HEK293T (cell line): ENCODE measurements around the gene SCAMP4.

Source experiments
- CTCF ChIA-PET: fragments of 350-600 bp; formaldehyde crosslinking; extraction: SDS; loops from one replicate; lab custom pipeline; 2021; ENCODE audit warnings: antibody characterized with exemption, inconsistent platforms; lab: Yijun Ruan, JAX
- POLR2A ChIA-PET: fragments of 350-600 bp; formaldehyde crosslinking; extraction: SDS; loops from one replicate; lab custom pipeline; 2020; ENCODE audit warnings: antibody characterized with exemption, inconsistent platforms; lab: Yijun Ruan, JAX
- DNase-seq: peaks from one replicate; pipeline ENCODE4 v3.0.0; 2012; ENCODE audit warnings: mixed read lengths; ENCODE audit errors: extremely low spot score
- ARNT ChIP-seq: fragments of 450-650 bp; IDR thresholded peaks from 2 replicates; pipeline ENCODE4 v1.6.1; 2017; ENCODE audit warnings: mild to moderate bottlenecking
- BHLHE40 ChIP-seq: fragments of 450-650 bp; IDR thresholded peaks from 2 replicates; pipeline ENCODE4 v1.6.1; 2016; ENCODE audit warnings: mild to moderate bottlenecking, moderate library complexity, borderline replicate concordance
- CTBP1 ChIP-seq: fragments of 450-650 bp; IDR thresholded peaks from 2 replicates; pipeline ENCODE4 v1.6.1; 2016; ENCODE audit warnings: borderline replicate concordance
- ELF4 ChIP-seq: fragments of 450-650 bp; IDR thresholded peaks from 2 replicates; pipeline ENCODE4 v1.6.1; 2017; ENCODE audit warnings: antibody characterized with exemption
- FOXA1 ChIP-seq: fragments of 450-650 bp; IDR thresholded peaks from 2 replicates; pipeline ENCODE4 v1.6.1; 2016; ENCODE audit warnings: mild to moderate bottlenecking
- FOXK2 ChIP-seq: fragments of 450-650 bp; IDR thresholded peaks from 2 replicates; pipeline ENCODE4 v1.6.1; 2016; ENCODE audit warnings: mild to moderate bottlenecking
- FOXM1 ChIP-seq: fragments of 450-650 bp; IDR thresholded peaks from 2 replicates; pipeline ENCODE4 v1.6.1; 2017; ENCODE audit warnings: mild to moderate bottlenecking, borderline replicate concordance
- HDGF ChIP-seq: fragments of 450-650 bp; IDR thresholded peaks from 2 replicates; pipeline ENCODE4 v1.6.1; 2017; ENCODE audit warnings: antibody characterized with exemption, borderline replicate concordance
- L3MBTL2 ChIP-seq: fragments of 450-650 bp; conservative IDR thresholded peaks from 2 replicates; pipeline ENCODE4 v1.6.1; 2016; ENCODE audit warnings: mild to moderate bottlenecking
- LEF1 ChIP-seq: fragments of 450-650 bp; IDR thresholded peaks from 2 replicates; pipeline ENCODE4 v1.6.1; 2017; ENCODE audit warnings: mild to moderate bottlenecking, borderline replicate concordance
- NFRKB ChIP-seq: fragments of 450-650 bp; IDR thresholded peaks from 2 replicates; pipeline ENCODE4 v1.6.1; 2016; ENCODE audit warnings: mild to moderate bottlenecking, moderate library complexity
- SP1 ChIP-seq: fragments of 450-650 bp; IDR thresholded peaks from 2 replicates; pipeline ENCODE4 v1.6.1; 2017
- SUZ12 ChIP-seq: fragments of 450-650 bp; IDR thresholded peaks from 2 replicates; pipeline ENCODE4 v1.6.1; 2016; ENCODE audit warnings: mild to moderate bottlenecking
- TARDBP ChIP-seq: fragments of 450-650 bp; IDR thresholded peaks from 2 replicates; pipeline ENCODE4 v1.6.1; 2016
- ZNF384 ChIP-seq: fragments of 450-650 bp; IDR thresholded peaks from 2 replicates; pipeline ENCODE4 v1.6.1; 2016
- TF ChIP-seq, protein P1 (sequence below): fragments of 450-650 bp; IDR thresholded peaks from 2 replicates; pipeline ENCODE4 v1.6.1; 2016

SCAMP4 gene

GRCh38 chr19:1909761-1910080 is 4.5 kb downstream of the SCAMP4 start:
- POLR2A ChIA-PET: no interaction called here
- no peak for DNase-seq
- CTCF ChIA-PET: interaction anchor here (1.7 kb wide), 1 partner anchor 12 kb away, joined by 5 read pairs; no protein-coding TSS in a partner anchor
- TF ChIP-seq, protein P1, sequence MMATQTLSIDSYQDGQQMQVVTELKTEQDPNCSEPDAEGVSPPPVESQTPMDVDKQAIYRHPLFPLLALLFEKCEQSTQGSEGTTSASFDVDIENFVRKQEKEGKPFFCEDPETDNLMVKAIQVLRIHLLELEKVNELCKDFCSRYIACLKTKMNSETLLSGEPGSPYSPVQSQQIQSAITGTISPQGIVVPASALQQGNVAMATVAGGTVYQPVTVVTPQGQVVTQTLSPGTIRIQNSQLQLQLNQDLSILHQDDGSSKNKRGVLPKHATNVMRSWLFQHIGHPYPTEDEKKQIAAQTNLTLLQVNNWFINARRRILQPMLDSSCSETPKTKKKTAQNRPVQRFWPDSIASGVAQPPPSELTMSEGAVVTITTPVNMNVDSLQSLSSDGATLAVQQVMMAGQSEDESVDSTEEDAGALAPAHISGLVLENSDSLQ: no peak
- TF ChIP-seq LEF1 (no peak), TARDBP (no peak), CTBP1 (no peak), SUZ12 (no peak), ZNF384 (no peak), SP1 (no peak), FOXA1 (no peak), FOXK2 (no peak), NFRKB (no peak), FOXM1 (no peak), ARNT (no peak), BHLHE40 (no peak), ELF4 (no peak), L3MBTL2 (no peak), HDGF (no peak)

DNA sequence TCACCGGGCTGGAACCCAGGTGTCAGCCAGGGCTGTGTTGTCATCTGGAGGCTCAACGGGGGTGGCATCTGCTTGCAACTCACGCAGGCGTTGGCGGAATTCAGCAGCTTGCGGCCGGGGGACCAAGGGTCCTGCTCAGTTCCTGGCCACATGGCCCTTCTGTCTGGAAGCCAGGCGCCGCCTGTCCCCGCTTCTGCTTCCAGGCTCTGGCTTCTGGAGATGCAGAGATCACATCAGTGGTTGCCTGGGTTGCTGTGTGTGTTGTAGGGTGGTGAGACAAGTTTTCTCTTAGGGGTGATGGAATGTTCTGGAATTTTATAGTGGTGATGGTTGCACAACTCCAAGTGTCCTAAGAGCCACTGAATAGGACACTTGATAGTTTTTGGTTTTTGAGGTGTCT is 5.0 kb downstream of the SCAMP4 start:
- POLR2A ChIA-PET: no interaction called here
- TF ChIP-seq ELF4 (no peak), FOXA1 (no peak), ZNF384 (no peak), FOXM1 (no peak), HDGF (no peak), LEF1 (no peak), TARDBP (no peak), CTBP1 (no peak), NFRKB (no peak), L3MBTL2 (no peak), FOXK2 (no peak), ARNT (no peak), SUZ12 (no peak), SP1 (no peak), BHLHE40 (no peak)
- TF ChIP-seq, protein P1: no peak
- CTCF ChIA-PET: interaction anchor here (0.7 to 1.7 kb wide), 2 partner anchors 13 to 67 kb away, joined by 5 read pairs; no protein-coding TSS in a partner anchor

DNA sequence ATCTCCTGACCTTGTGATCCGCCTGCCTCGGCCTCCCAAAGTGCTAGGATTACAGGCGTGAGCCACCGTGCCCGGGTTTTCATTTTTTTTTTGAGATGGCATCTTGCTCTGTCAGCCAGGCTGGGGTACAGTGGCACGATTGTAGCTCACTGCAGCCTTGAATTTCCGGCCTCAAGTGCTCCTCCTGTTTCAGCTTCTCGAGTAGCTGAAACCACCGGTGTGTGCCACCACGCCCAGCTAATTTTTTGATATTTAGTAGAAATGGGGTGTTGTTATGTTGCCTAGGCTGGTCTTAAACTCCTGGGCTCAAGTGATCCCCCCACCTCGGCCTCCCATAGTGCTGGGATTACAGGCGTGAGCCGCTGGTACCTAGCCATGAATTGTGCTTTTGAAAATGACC is 5.9 kb downstream of the SCAMP4 start:
- POLR2A ChIA-PET: interaction anchor here (1.4 kb wide), 1 partner anchor 14 kb away, joined by 3 read pairs; no protein-coding TSS in a partner anchor

More for the DNA sequence above, 5.0 kb downstream of the SCAMP4 start:
- DNase-seq: no peak

DNA sequence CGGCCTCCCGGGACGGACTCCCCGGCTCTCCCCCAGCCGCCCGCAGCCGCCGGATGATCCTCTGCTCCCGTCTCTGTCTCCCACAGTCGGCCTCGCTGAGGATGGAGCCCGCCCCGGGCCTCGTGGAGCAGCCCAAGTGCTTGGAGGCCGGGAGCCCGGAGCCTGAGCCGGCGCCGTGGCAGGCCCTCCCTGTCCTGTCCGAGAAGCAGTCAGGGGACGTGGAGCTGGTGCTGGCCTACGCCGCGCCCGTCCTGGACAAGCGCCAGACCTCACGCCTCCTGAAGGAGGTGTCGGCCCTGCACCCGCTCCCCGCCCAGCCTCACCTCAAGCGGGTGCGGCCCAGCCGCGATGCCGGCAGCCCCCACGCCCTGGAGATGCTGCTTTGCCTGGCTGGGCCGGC is 6.8 kb downstream of the SCAMP4 start:
- ChIA-PET CTCF (no interaction called here), POLR2A (interaction anchor here (1.4 kb wide), 1 partner anchor 14 kb away, joined by 3 read pairs; no protein-coding TSS in a partner anchor)
- DNase-seq: no peak
- TF ChIP-seq FOXK2 (no peak), ELF4 (no peak), TARDBP (no peak), BHLHE40 (no peak), HDGF (no peak), SP1 (no peak)

More for the DNA sequence above, 5.9 kb downstream of the SCAMP4 start:
- TF ChIP-seq L3MBTL2 (no peak), HDGF (no peak), FOXK2 (no peak), SUZ12 (no peak), ARNT (no peak), CTBP1 (no peak), TARDBP (no peak), FOXA1 (no peak), FOXM1 (no peak), ELF4 (no peak), SP1 (no peak), LEF1 (no peak), NFRKB (no peak), ZNF384 (no peak), BHLHE40 (no peak)
- TF ChIP-seq, protein P1: no peak
- CTCF ChIA-PET: no interaction called here
- no peak for DNase-seq

- POLR2A ChIA-PET: interaction anchor here (1.4 kb wide), 1 partner anchor 8 kb away, joined by 8 read pairs; the partner anchor contains the start of genes ADAT3 and SCAMP4
- TF ChIP-seq CTBP1: no peak
- no peak for TF ChIP-seq L3MBTL2
- no peak for TF ChIP-seq FOXM1
- no peak for TF ChIP-seq FOXK2
- TF ChIP-seq SUZ12: no peak
- TF ChIP-seq, protein P1: no peak
- no peak for TF ChIP-seq ELF4
- no peak for TF ChIP-seq TARDBP
- no peak for TF ChIP-seq FOXA1
- no peak for TF ChIP-seq ZNF384
- no peak for TF ChIP-seq BHLHE40
- TF ChIP-seq LEF1: no peak
- TF ChIP-seq NFRKB: no peak
- TF ChIP-seq ARNT: no peak
- TF ChIP-seq SP1: no peak
- no peak for TF ChIP-seq HDGF
- CTCF ChIA-PET: no interaction called here
- DNase-seq: no peak
Measured at GRCh38 chr19:1912760-1913505, 7.7 kb downstream of the SCAMP4 start.
